Ascending aorta (tissue), 2 donors: Measurements from ENCODE around the gene ACTG2. TPM values are rescaled to one million over a fixed set of nuclear protein-coding genes. Genes with fewer than 3 reads are reported as not detected.

Experiments used
- DNase-seq, 2 donors: peaks; one replicate each; pipeline ENCODE4 v3.0.0-alpha.2; 2019; ENCODE audit warnings: low spot score in 2 of 2
- H3K27ac ChIP-seq, 2 donors: fragments of 200-600 bp; sonication (generic); one replicate each; pipeline ENCODE4 v1.5.1; 2016 to 2017; ENCODE audit warnings: mild to moderate bottlenecking in 1 of 2
- H3K27me3 ChIP-seq: fragments of 200-600 bp; sonication (generic); one replicate; pipeline ENCODE4 v1.5.1; 2017
- H3K36me3 ChIP-seq, 2 donors: fragments of 200-600 bp; sonication (generic); one replicate each; pipeline ENCODE4 v1.5.1; 2016
- H3K4me1 ChIP-seq, 2 donors: fragments of 200-600 bp; sonication (generic); one replicate each; pipeline ENCODE4 v1.5.1; 2016 to 2017; ENCODE audit warnings: mild to moderate bottlenecking in 1 of 2
- H3K4me3 ChIP-seq, 2 donors: fragments of 200-600 bp; sonication (generic); one replicate each; pipeline ENCODE4 v1.5.1; 2016 to 2017; ENCODE audit warnings: mild to moderate bottlenecking in 1 of 2
- H3K9me3 ChIP-seq, 2 donors: fragments of 200-600 bp; sonication (generic); one replicate each; pipeline ENCODE4 v1.5.1; 2016
- intact Hi-C: fragments of 100-400 bp; cut with DNase I; formaldehyde crosslinking; loops from one replicate; pipeline ENCODE4 v1.15.1; 2023
- total RNA-seq: library from RNA; depleted of rRNA; stranded (reverse); fragments of >200 nt; gene quantifications from one replicate; pipeline ENCODE4 v1.1.0, GENCODE V29; 2016
- TF ChIP-seq, protein P1 (sequence below), 3 experiments: fragments of 200-600 bp in 2 of 3; fragments of 450-650 bp in 1 of 3; sonication (generic) in 2 of 3; IDR thresholded peaks; one replicate each; pipeline ENCODE4 v1.5.1; 2016 to 2019; ENCODE audit warnings: antibody characterized with exemption in 3 of 3, mild to moderate bottlenecking in 1 of 3, moderate library complexity in 1 of 3

The ACTG2 gene
- total RNA-seq, 1 donor from 2014 or later: 134 TPM

DNA sequence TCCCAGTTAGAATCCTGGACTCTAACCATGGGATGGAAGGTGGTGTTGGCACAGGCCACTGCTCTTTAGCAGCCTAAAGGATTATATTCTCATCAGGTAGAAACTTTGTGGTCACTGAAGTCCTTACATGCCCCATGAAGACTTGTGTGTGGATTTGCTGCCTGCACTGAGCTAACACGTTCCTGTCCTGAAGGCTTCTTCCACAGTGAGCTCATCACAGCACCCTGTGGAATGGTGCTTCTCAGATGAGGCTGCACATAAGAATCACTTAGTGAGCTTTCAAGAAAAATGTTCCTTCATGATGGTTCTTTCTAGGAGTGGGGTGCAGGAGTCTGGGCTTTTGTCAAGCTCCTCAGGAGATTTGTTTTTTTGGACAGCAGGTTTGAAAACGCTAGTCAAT is 37.3 kb upstream of the ACTG2 start:
- TF ChIP-seq, protein P1, sequence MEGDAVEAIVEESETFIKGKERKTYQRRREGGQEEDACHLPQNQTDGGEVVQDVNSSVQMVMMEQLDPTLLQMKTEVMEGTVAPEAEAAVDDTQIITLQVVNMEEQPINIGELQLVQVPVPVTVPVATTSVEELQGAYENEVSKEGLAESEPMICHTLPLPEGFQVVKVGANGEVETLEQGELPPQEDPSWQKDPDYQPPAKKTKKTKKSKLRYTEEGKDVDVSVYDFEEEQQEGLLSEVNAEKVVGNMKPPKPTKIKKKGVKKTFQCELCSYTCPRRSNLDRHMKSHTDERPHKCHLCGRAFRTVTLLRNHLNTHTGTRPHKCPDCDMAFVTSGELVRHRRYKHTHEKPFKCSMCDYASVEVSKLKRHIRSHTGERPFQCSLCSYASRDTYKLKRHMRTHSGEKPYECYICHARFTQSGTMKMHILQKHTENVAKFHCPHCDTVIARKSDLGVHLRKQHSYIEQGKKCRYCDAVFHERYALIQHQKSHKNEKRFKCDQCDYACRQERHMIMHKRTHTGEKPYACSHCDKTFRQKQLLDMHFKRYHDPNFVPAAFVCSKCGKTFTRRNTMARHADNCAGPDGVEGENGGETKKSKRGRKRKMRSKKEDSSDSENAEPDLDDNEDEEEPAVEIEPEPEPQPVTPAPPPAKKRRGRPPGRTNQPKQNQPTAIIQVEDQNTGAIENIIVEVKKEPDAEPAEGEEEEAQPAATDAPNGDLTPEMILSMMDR (IDR thresholded peaks at IDR 0.05): no peak
- Histone ChIP-seq H3K27ac (no peak overlapping the region), H3K4me3 (no peak overlapping the region), H3K9me3 (no peaks in the 10 kb centered on the region), H3K36me3 (peaks cover 62 to 79% of the 10 kb centered on the region in 2 donors), H3K4me1 (no peaks in the 10 kb centered on the region), H3K27me3 (no peaks in the 10 kb centered on the region)
- intact Hi-C loops: no loop called here
- no peak for DNase-seq

DNA sequence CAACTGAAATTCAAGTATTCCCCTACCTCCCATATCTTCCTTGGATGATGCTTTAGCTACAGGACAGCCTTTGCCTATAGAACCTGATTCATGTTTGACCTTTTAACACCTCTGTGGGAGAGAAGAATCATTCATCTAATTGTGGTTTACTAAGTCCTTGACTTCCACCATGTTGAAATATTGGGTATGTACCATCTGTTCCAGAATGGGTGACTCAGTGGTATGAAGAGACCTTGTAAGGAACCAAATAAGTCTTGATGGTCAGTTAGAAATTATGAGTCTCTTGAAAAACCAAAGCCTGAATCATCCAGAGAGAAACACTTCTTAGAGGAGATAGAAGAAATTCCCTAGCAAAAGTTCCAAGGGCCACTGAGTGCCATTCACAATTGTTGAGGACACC is 36.6 kb upstream of the ACTG2 start:
- H3K27me3 ChIP-seq: no peaks in the 10 kb centered on the region
- TF ChIP-seq, protein P1 (IDR thresholded peaks at IDR 0.05): no peak
- H3K9me3 ChIP-seq: no peaks in the 10 kb centered on the region
- intact Hi-C loops: no loop called here
- no peak for DNase-seq
- H3K27ac ChIP-seq: no peak overlapping the region
- H3K4me1 ChIP-seq: no peaks in the 10 kb centered on the region
- H3K36me3 ChIP-seq: peaks cover 62 to 79% of the 10 kb centered on the region in 2 donors
- H3K4me3 ChIP-seq: no peak overlapping the region

DNA sequence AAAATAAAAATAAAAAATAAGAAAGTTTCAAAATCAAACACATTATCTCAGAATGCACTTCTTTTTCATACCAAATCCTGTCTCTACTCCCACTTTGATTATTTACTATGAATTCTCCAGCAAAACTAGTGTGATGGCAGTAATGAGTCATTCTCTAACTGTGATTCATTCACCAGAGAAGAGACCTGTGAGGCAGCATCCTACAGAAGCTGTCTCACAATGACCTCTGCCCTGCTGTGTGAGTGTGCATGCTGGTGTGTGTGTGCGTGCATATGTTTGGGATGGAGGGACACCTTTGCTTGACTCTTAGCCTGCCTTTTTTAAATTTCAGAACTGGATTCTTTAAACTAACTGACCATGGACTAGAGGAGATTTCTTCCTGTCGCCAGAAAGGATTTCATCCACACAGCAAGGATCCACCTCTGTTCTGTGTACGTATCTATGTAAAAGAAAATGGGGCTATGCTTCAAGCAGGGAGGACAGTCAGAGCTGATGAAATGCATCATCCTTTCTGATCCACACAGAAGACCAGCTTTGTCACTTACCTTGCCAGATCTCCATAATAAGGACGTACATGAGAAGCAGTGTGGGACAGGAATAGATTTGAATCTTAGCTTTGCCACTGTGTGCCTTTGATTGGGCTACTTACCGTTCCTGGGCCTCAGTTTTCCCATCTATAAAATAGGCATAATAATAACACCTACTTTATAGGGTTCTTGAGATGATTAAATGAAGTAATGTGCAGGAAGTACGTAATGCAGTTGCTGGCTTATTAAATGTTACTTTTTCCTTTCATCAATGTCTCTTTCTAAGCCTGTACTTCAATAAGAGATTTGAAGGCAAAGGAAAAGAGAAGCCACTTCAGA is 32.9 kb upstream of the ACTG2 start:
- Histone ChIP-seq H3K36me3 (peaks cover 60 to 81% of the 10 kb centered on the region in 2 donors), H3K27me3 (no peaks in the 10 kb centered on the region), H3K4me1 (no peaks in the 10 kb centered on the region), H3K9me3 (no peaks in the 10 kb centered on the region), H3K4me3 (no peak overlapping the region), H3K27ac (no peak overlapping the region)
- intact Hi-C loops: loop anchor here (5.0 kb wide), 1 partner anchor 37 kb away; no protein-coding TSS in a partner anchor
- TF ChIP-seq, protein P1 (IDR thresholded peaks at IDR 0.05): no peak
- no peak for DNase-seq

DNA sequence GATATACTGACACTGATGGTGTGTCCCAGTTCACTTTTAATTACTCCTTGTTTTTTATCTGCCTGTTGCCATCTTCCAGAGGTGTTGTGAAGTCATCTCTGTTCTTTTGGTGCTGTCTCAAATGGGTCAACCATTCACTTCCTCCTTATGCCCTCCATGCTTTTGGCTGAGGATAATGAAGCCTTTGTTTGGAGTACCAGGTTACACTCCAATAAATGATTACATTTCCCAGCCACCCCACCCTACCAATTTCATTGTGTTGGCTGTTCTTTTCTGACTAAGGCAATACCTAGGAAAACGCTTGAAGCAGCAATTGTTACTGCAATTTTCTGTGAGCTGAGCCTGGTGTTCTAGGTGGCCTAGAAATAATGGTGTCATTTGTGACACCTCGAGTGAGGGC is 29.8 kb upstream of the ACTG2 start:
- Histone ChIP-seq H3K27ac (no peak overlapping the region), H3K4me3 (no peak overlapping the region), H3K36me3 (peaks cover 46 to 65% of the 10 kb centered on the region in 2 donors), H3K9me3 (no peaks in the 10 kb centered on the region), H3K27me3 (no peaks in the 10 kb centered on the region), H3K4me1 (no peaks in the 10 kb centered on the region)
- intact Hi-C loops: loop anchor here (5.0 kb wide), 1 partner anchor 34 kb away; no protein-coding TSS in a partner anchor
- TF ChIP-seq, protein P1 (IDR thresholded peaks at IDR 0.05): no peak
- no peak for DNase-seq

DNA sequence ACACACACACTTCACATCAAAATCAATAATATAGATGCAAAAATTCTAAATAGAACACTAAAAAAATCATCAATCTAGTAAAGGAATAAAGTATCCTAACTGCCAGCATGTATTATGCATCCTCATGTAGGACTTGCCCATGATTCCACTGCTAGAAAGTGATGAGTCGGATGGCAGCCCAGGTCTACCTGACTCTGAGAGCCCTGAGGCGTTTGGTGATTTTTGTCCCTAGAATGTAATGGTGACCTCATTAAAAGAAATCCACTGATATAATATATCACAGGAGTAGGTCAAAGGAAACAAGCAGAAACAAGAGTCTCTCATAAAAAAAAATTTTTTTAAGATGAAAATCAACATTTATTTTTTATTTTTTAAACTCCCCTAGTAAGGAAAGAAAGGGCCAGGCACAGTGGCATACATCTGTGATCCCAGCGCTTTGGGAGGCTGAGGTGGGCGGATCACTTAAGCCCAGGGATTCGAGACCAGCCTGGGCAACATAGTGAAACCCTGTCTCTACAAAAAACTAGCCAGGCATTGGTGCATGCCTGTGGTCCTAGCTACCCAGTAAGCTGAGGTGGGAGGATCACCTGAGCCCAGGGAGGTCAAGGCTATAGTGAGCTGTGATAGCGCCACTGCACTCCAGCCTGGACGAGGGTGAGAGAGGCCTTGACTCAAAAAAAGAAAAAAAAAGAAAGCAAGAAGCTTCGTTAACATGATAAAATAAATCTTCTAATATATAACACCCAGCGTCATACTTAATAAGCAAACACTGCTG is 24.4 kb upstream of the ACTG2 start:
- peaks cover 0 to 9% of the 10 kb centered on the region in 2 donors for H3K4me1 ChIP-seq
- TF ChIP-seq, protein P1 (IDR thresholded peaks at IDR 0.05): no peak
- H3K9me3 ChIP-seq: no peaks in the 10 kb centered on the region
- no peak for DNase-seq
- H3K4me3 ChIP-seq: no peak overlapping the region
- intact Hi-C loops: no loop called here
- no peaks in the 10 kb centered on the region for H3K27me3 ChIP-seq
- peak overlapping the region in 1 of 2 donors; percentile 86 for H3K27ac ChIP-seq
- H3K36me3 ChIP-seq: peaks cover 13 to 26% of the 10 kb centered on the region in 2 donors
